ENCODE data around the gene LIG3.

DNA sequence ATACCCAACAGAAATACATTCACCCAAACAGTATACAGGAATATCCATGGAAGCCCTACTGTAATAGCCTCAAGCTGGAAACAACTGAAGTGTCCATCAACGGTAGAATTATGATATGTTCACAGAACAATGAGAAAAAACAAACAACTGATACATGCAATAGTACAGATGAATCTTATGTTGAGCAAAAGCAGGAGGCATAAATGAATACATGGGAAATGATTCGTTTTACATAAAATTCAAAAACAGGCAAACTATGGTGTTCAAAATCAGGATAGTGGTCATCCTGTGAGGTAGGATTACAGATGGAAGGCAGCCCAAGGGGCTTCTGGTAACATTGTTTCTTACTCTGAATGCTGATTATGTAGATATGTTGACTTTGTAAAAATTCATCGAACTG, 58.1 kb downstream of the LIG3 start:
- TF ChIP-seq YY1 (IDR thresholded peaks at IDR 0.05; ENCODE audit: insufficient read depth, insufficient read length) (no peak), ZNF274 (IDR thresholded peaks at IDR 0.05; ENCODE audit: low read depth, low read length) (no peak)

All from NT2/D1 (cell line).